Measurements from ENCODE around the gene ST7.
A peak's percentile ranks its signal among the peaks of the same experiment; 100 is the strongest.

The ST7 gene

GRCh38 chr7:117158941-117159697, 205.8 kb downstream of the ST7 start:
- no peak overlapping the region for H3K4me3 ChIP-seq (ENCODE audit: low read depth, low read length)
- TF ChIP-seq CTCF (IDR thresholded peaks at IDR 0.05; ENCODE audit: low read depth, low read length, missing control alignments), result no peak
- DNase-seq (ENCODE audit: low read depth), result no peak
- in situ Hi-C loops (cut with HindIII; ENCODE audit: low sequenced_read_pairs), result no loop called here

- no peak overlapping the region for H3K4me3 ChIP-seq (ENCODE audit: low read depth, low read length)
- TF ChIP-seq CTCF (IDR thresholded peaks at IDR 0.05; ENCODE audit: low read depth, low read length, missing control alignments), result no peak
- no peak for DNase-seq (ENCODE audit: low read depth)
- in situ Hi-C loops (cut with HindIII; ENCODE audit: low sequenced_read_pairs), result no loop called here
These were observed 209.8 kb downstream of the ST7 start for GRCh38 chr7:117163101-117163500.

GRCh38 chr7:117164620-117165019, 211.3 kb downstream of the ST7 start:
- no peak for DNase-seq (ENCODE audit: low read depth)
- in situ Hi-C loops (cut with HindIII; ENCODE audit: low sequenced_read_pairs), result no loop called here
- no peak overlapping the region for H3K4me3 ChIP-seq (ENCODE audit: low read depth, low read length)
- no peak for TF ChIP-seq CTCF (IDR thresholded peaks at IDR 0.05; ENCODE audit: low read depth, low read length, missing control alignments)

- H3K4me3 ChIP-seq (ENCODE audit: low read depth, low read length), result no peak overlapping the region
- in situ Hi-C loops (cut with HindIII; ENCODE audit: low sequenced_read_pairs), result no loop called here
- no peak for TF ChIP-seq CTCF (IDR thresholded peaks at IDR 0.05; ENCODE audit: low read depth, low read length, missing control alignments)
- no peak for DNase-seq (ENCODE audit: low read depth)
These were observed 212.4 kb downstream of the ST7 start for GRCh38 chr7:117165656-117166055.

- DNase-seq (ENCODE audit: low read depth), result peak; percentile 41
- in situ Hi-C loops (cut with HindIII; ENCODE audit: low sequenced_read_pairs), result no loop called here
- no peak overlapping the region for H3K4me3 ChIP-seq (ENCODE audit: low read depth, low read length)
- no peak for TF ChIP-seq CTCF (IDR thresholded peaks at IDR 0.05; ENCODE audit: low read depth, low read length, missing control alignments)
These were observed 216.6 kb downstream of the ST7 start for GRCh38 chr7:117169907-117170306.

GRCh38 chr7:117171106-117171505, 217.8 kb downstream of the ST7 start:
- in situ Hi-C loops (cut with HindIII; ENCODE audit: low sequenced_read_pairs), result no loop called here
- TF ChIP-seq CTCF (IDR thresholded peaks at IDR 0.05; ENCODE audit: low read depth, low read length, missing control alignments), result no peak
- no peak overlapping the region for H3K4me3 ChIP-seq (ENCODE audit: low read depth, low read length)
- no peak for DNase-seq (ENCODE audit: low read depth)
